Measurements from ENCODE around the gene HAPLN3.

Gene HAPLN3

GRCh38 chr15:88915354-88915753 is 20.0 kb upstream of the HAPLN3 start:
- DNase-seq (ENCODE audit: low read depth), result no peak
- no peak for TF ChIP-seq CTCF (conservative IDR thresholded peaks at IDR 0.05; ENCODE audit: low read depth, low read length)
- H3K4me3 ChIP-seq (ENCODE audit: low read length), result no peak overlapping the region

- TF ChIP-seq CTCF (conservative IDR thresholded peaks at IDR 0.05; ENCODE audit: low read depth, low read length), result no peak
- peak overlapping the region; percentile 88 for H3K4me3 ChIP-seq (ENCODE audit: low read length)
- no peak for DNase-seq (ENCODE audit: low read depth)
These were observed 18.5 kb upstream of the HAPLN3 start for GRCh38 chr15:88913850-88914169.

- TF ChIP-seq CTCF (conservative IDR thresholded peaks at IDR 0.05; ENCODE audit: low read depth, low read length), result no peak
- H3K4me3 ChIP-seq (ENCODE audit: low read length), result peak within 1 kb of the TSS; percentile 88
- DNase-seq (ENCODE audit: low read depth), result peak; percentile 49
These were observed 17.9 kb upstream of the HAPLN3 start, which contains the start of gene MFGE8 for GRCh38 chr15:88913017-88913849. Gene MFGE8 (minus strand): TSS chr15:88913379. CDS start chr15:88913319, 60 bp downstream.

GRCh38 chr15:88912500-88912921 is 17.2 kb upstream of the HAPLN3 start:
- TF ChIP-seq CTCF (conservative IDR thresholded peaks at IDR 0.05; ENCODE audit: low read depth, low read length), result no peak
- H3K4me3 ChIP-seq (ENCODE audit: low read length), result peak overlapping the region; percentile 88
- no peak for DNase-seq (ENCODE audit: low read depth)

- TF ChIP-seq CTCF (conservative IDR thresholded peaks at IDR 0.05; ENCODE audit: low read depth, low read length), result peak; percentile 30
- peak overlapping the region; percentile 88 for H3K4me3 ChIP-seq (ENCODE audit: low read length)
- DNase-seq (ENCODE audit: low read depth), result peak; percentile 78
These were observed 16.4 kb upstream of the HAPLN3 start for GRCh38 chr15:88911766-88912118.

GRCh38 chr15:88909956-88910831 is 14.8 kb upstream of the HAPLN3 start:
- no peak for TF ChIP-seq CTCF (conservative IDR thresholded peaks at IDR 0.05; ENCODE audit: low read depth, low read length)
- H3K4me3 ChIP-seq (ENCODE audit: low read length), result no peak overlapping the region
- DNase-seq (ENCODE audit: low read depth), result no peak

Data from retinal pigment epithelial cell (primary cell).